GM23338 (cell line): ENCODE results near the gene COA8. TPM values are rescaled to one million over a fixed set of nuclear protein-coding genes. Genes with fewer than 3 reads are reported as not detected.

ENCODE experiments used
- ATAC-seq: fragments of 200-7000 bp; cut with Tn5 transposase; 3 replicates; pipeline ENCODE4 v1.9.1; 2020
- DNase-seq: peaks from one replicate; pipeline ENCODE4 v3.0.0-alpha.2; 2015; ENCODE audit warnings: low spot score
- H2AFZ ChIP-seq: fragments of 200-600 bp; sonication (generic); 2 replicates; pipeline ENCODE4 v1.8.0; 2016; ENCODE audit warnings: antibody characterized with exemption, mild to moderate bottlenecking, moderate library complexity
- H3F3A ChIP-seq: fragments of 200-600 bp; sonication (generic); replicated peaks from 2 replicates; pipeline ENCODE4 v1.8.0; 2017; ENCODE audit warnings: antibody characterized with exemption, mixed run types, low read depth
- H3K27ac ChIP-seq: fragments of 200-600 bp; sonication (generic); 2 replicates; pipeline ENCODE4 v1.6.1; 2016; ENCODE audit warnings: low read depth
- H3K27me3 ChIP-seq: fragments of 200-600 bp; sonication (generic); 2 replicates; pipeline ENCODE4 v1.8.0; 2016; ENCODE audit warnings: mild to moderate bottlenecking, mixed run types, moderate library complexity; ENCODE audit not compliant: insufficient read depth
- H3K36me3 ChIP-seq: fragments of 200-600 bp; sonication (generic); 2 replicates; pipeline ENCODE4 v1.8.0; 2016; ENCODE audit warnings: mild to moderate bottlenecking; ENCODE audit not compliant: insufficient read depth
- H3K4me1 ChIP-seq: fragments of 200-600 bp; sonication (generic); 2 replicates; pipeline ENCODE4 v1.8.0; 2016; ENCODE audit warnings: mild to moderate bottlenecking, moderate library complexity; ENCODE audit not compliant: insufficient read depth
- H3K4me2 ChIP-seq: fragments of 200-600 bp; sonication (generic); 2 replicates; pipeline ENCODE4 v1.7.1; 2017; ENCODE audit warnings: mixed run types
- H3K4me3 ChIP-seq: fragments of 200-600 bp; sonication (generic); 2 replicates; pipeline ENCODE4 v1.6.1; 2016; ENCODE audit warnings: mixed run types
- H3K79me2 ChIP-seq: fragments of 200-600 bp; sonication (generic); replicated peaks from 2 replicates; pipeline ENCODE4 v1.8.0; 2017; ENCODE audit warnings: mild to moderate bottlenecking; ENCODE audit not compliant: insufficient read depth
- H3K9me2 ChIP-seq: fragments of 200-600 bp; sonication (generic); 2 replicates; pipeline ENCODE4 v1.8.0; 2017; ENCODE audit not compliant: insufficient read depth
- H4K20me1 ChIP-seq: fragments of 200-600 bp; sonication (generic); replicated peaks from 2 replicates; pipeline ENCODE4 v1.8.0; 2017; ENCODE audit warnings: mild to moderate bottlenecking; ENCODE audit not compliant: insufficient read depth
- H3K27ac Mint-ChIP-seq: 2 replicates; pipeline ENCODE4 v1.8.0; 2020; ENCODE audit warnings: inconsistent platforms, mild to moderate bottlenecking, moderate library complexity, mixed read lengths
- H3K27me3 Mint-ChIP-seq: 3 replicates; pipeline ENCODE4 v1.8.0; 2022; ENCODE audit warnings: low read depth, mild to moderate bottlenecking, moderate library complexity, mixed read lengths, inconsistent platforms; ENCODE audit not compliant: insufficient read depth, poor library complexity
- H3K36me3 Mint-ChIP-seq: 3 replicates; pipeline ENCODE4 v1.8.0; 2021; ENCODE audit warnings: low read depth, mild to moderate bottlenecking, inconsistent platforms, moderate library complexity, mixed read lengths
- H3K4me1 Mint-ChIP-seq: 3 replicates; pipeline ENCODE4 v1.8.0; 2020; ENCODE audit warnings: mild to moderate bottlenecking, inconsistent platforms, mixed read lengths
- H3K4me3 Mint-ChIP-seq: 3 replicates; pipeline ENCODE4 v1.8.0; 2021; ENCODE audit warnings: moderate library complexity, mild to moderate bottlenecking, inconsistent platforms, mixed read lengths
- H3K9me3 Mint-ChIP-seq: 3 replicates; pipeline ENCODE4 v1.8.0; 2020; ENCODE audit warnings: moderate library complexity, mild to moderate bottlenecking, inconsistent platforms, mixed read lengths
- CREB1 ChIP-seq: fragments of 250-450 bp; sonication (Bioruptor Pico); IDR thresholded peaks from 2 replicates; pipeline ENCODE4 v1.5.0; 2020; ENCODE audit warnings: low read depth, mild to moderate bottlenecking, moderate library complexity
- CTCF ChIP-seq, 2 experiments: fragments of 200-600 bp in 1 of 2; sonication (generic) in 1 of 2; conservative IDR thresholded peaks; 2 replicates each; pipeline versions ENCODE4 v1.5.1 to v1.6.1; 2016 to 2017; ENCODE audit warnings: antibody characterized with exemption in 2 of 2, low read depth in 2 of 2, mild to moderate bottlenecking in 2 of 2, moderate library complexity in 1 of 2
- ETS1 ChIP-seq: IDR thresholded peaks from 2 replicates; pipeline ENCODE4 v1.6.1; 2016; ENCODE audit warnings: antibody characterized with exemption
- EZH2 ChIP-seq: fragments of 200-600 bp; sonication (generic); IDR thresholded peaks from one replicate; pipeline ENCODE4 v1.8.0; 2017; ENCODE audit warnings: antibody characterized with exemption, mild to moderate bottlenecking, low read depth; ENCODE audit not compliant: unreplicated experiment
- EZH2phosphoT487 ChIP-seq: fragments of 200-600 bp; sonication (generic); IDR thresholded peaks from one replicate; pipeline ENCODE4 v1.8.1; 2018; ENCODE audit warnings: antibody characterized with exemption; ENCODE audit not compliant: unreplicated experiment
- JUNB ChIP-seq: IDR thresholded peaks from one replicate; pipeline ENCODE4 v1.6.1; 2016; ENCODE audit warnings: antibody characterized with exemption; ENCODE audit not compliant: unreplicated experiment
- NANOG ChIP-seq: IDR thresholded peaks from 2 replicates; pipeline ENCODE4 v1.6.1; 2016; ENCODE audit warnings: antibody characterized with exemption, borderline replicate concordance
- POLR2AphosphoS5 ChIP-seq: IDR thresholded peaks from 2 replicates; pipeline ENCODE4 v1.6.1; 2016; ENCODE audit warnings: antibody characterized with exemption, low read depth
- REST ChIP-seq: IDR thresholded peaks from one replicate; pipeline ENCODE4 v1.6.1; 2018; ENCODE audit warnings: antibody characterized with exemption; ENCODE audit not compliant: unreplicated experiment
- STAT1 ChIP-seq: IDR thresholded peaks from one replicate; pipeline ENCODE4 v1.6.1; 2016; ENCODE audit warnings: antibody characterized with exemption; ENCODE audit not compliant: unreplicated experiment
- ZNF114 ChIP-seq: fragments of 250-450 bp; sonication (Bioruptor Pico); IDR thresholded peaks from 2 replicates; pipeline ENCODE4 v1.5.0; 2020; ENCODE audit warnings: mild to moderate bottlenecking, moderate library complexity
- ZNF331 ChIP-seq: fragments of 250-450 bp; sonication (Bioruptor Pico); IDR thresholded peaks from 2 replicates; pipeline ENCODE4 v1.5.0; 2020; ENCODE audit warnings: low read depth, mild to moderate bottlenecking, moderate library complexity
- ZNF462 ChIP-seq: fragments of 250-450 bp; sonication (Bioruptor Pico); IDR thresholded peaks from 2 replicates; pipeline ENCODE4 v1.5.0; 2020; ENCODE audit warnings: mild to moderate bottlenecking, moderate library complexity
- polyA plus RNA-seq: library from polyadenylated mRNA; unstranded; fragments of >200 nt; fragmentation: Nextera tagmentation; extraction: Ambion mirVana; gene quantifications from 2 replicates; pipeline ENCODE4 v1.2.1, GENCODE V29; 2016
- total RNA-seq: library from RNA; depleted of rRNA; stranded (reverse); fragments of >200 nt; shearing (Covaris generic); gene quantifications from 2 replicates; pipeline ENCODE4 v1.2.3, GENCODE V29; 2014

Gene COA8
- total and polyA plus RNA-seq, 2 experiments from 2014 or later: 61.3 to 130 TPM

DNA sequence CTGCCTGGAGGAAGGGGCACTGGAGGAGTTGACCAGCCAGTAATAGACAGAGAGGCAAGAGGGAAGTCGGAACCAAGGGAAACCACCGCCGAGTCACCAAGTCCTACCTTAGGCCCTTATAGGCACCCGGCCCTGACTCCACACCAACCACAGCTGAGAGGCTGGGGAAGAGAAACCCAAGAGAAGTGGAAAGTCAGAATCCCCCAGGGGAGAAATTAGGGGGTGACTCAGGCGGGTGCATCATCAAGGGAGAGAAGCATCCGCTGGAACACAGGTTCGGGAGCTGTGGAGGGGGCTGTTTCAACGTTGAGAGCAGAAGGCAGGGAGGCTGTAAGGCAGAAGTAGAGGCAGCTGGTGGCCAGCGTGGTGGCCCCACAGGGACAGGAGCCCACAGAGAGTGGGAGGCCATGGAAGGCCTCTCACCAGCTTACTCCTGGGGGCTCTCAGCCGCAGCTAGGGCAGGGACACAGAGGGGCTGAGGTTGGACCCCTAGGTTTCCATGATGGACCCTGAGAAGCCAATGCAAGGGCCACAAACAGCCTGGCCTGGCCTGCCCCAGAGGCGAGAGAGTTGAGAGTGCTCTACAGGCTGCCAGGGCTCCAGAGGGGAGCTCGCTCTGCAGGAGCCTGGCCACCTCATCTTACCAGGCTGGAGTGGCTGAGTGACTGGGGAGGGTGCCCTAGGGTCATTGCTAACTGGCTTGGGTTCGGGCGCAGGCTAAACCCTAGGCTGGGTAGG is 35.2 kb upstream of the COA8 start:
- Mint-ChIP-seq H3K4me1 (peaks cover 24% of the 10 kb centered on the region), H3K36me3 (peaks cover 4% of the 10 kb centered on the region; the same call in 1 of the 3 replicates), H3K9me3 (peaks cover 4% of the 10 kb centered on the region; the same call in 2 of the 3 replicates), H3K27ac (no peak overlapping the region), H3K4me3 (peak overlapping the region; percentile 96), H3K27me3 (peaks cover 36% of the 10 kb centered on the region)
- no peak overlapping the region for H3K4me2 ChIP-seq
- DNase-seq (no peak), ATAC-seq (no peak)
- peaks cover 9% of the 10 kb centered on the region; the same call in 1 of the 2 replicates for H3F3A ChIP-seq
- peaks cover 10% of the 10 kb centered on the region for H4K20me1 ChIP-seq
- TF ChIP-seq ZNF462 (CRISPR knock-in tag): no peak
- TF ChIP-seq EZH2: no peak
- TF ChIP-seq EZH2phosphoT487: no peak
- TF ChIP-seq ZNF114 (CRISPR knock-in tag): no peak
- no peak for TF ChIP-seq NANOG
- TF ChIP-seq ZNF331 (CRISPR knock-in tag): no peak
- TF ChIP-seq CTCF (conservative IDR thresholded peaks at IDR 0.05; ENCODE audit: low read depth in 2 of 2): no peak
- no peak for TF ChIP-seq STAT1
- no peak for TF ChIP-seq POLR2AphosphoS5
- no peak for TF ChIP-seq ETS1
- TF ChIP-seq REST: no peak
- TF ChIP-seq JUNB: no peak
- TF ChIP-seq CREB1: no peak
- H3K27ac ChIP-seq: no peak overlapping the region
- no peak overlapping the region for H2AFZ ChIP-seq
- no peaks in the 10 kb centered on the region for H3K9me2 ChIP-seq
- H3K4me3 ChIP-seq: no peak overlapping the region
- peaks cover 8% of the 10 kb centered on the region for H3K4me1 ChIP-seq
- peaks cover 22% of the 10 kb centered on the region for H3K27me3 ChIP-seq
- no peaks in the 10 kb centered on the region for H3K36me3 ChIP-seq
- peaks cover 22% of the 10 kb centered on the region for H3K79me2 ChIP-seq
